Ureter (tissue), 1 donor: ENCODE data around the gene NODAL. TPM values are rescaled to one million over a fixed set of nuclear protein-coding genes. Genes with fewer than 3 reads are reported as not detected.

Experiments
- DNase-seq: peaks from one replicate; pipeline ENCODE4 v3.0.0-alpha.2; 2020; ENCODE audit warnings: low spot score
- total RNA-seq: library from RNA; stranded (reverse); gene quantifications from one replicate; pipeline ENCODE4 v1.2.4, GENCODE V29; 2023
- donor health status: DM: yes; HTN: yes; CAD: no.

Gene NODAL
- total RNA-seq, 1 donor from 2014 or later: not detected

- DNase-seq: peak; percentile 70
Measured at GRCh38 chr10:70462349-70462984, 21.0 kb upstream of the NODAL start.

- DNase-seq: no peak
Measured at GRCh38 chr10:70461397-70462348, 20.2 kb upstream of the NODAL start.

DNA sequence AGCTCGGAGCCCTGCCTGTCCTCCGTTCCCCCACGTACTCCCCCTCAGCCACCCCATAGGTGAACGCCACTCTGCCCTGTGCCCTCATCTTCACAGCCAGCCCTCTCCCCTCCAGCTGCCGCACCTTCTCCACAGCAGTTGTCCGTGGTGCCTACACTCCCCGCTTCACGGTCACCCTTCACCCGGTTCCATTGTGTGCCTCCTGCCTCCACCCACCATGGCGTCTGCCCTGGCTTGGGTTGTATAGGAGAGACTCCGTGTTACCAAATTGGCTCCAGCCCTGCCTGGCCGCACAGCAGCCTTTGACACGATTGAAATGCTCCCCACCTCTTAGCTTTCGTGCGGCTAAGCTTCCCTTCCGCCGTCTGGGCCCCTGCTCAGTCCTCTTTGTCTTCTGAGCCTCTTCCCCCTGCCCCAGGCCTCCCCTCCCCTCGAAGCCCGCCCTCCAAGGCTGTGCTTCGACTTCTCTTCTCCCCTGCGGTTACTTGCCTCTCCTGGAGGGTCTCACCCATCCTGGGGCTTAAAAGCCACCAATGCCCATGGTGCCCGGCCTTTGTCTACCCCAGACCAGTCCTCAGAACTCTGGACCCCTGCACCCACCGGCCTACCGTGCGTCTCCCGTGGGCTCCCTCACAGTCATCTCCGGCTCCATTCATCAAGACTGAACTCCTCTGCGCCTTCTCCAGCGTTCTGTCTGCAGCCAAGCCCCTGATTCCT is 18.5 kb upstream of the NODAL start:
- no peak for DNase-seq

GRCh38 chr10:70459061-70459773 is 17.7 kb upstream of the NODAL start:
- DNase-seq: no peak

GRCh38 chr10:70458329-70459060 is 17.0 kb upstream of the NODAL start:
- DNase-seq: peak; percentile 75

GRCh38 chr10:70457759-70458305 is 16.4 kb upstream of the NODAL start:
- no peak for DNase-seq

DNA sequence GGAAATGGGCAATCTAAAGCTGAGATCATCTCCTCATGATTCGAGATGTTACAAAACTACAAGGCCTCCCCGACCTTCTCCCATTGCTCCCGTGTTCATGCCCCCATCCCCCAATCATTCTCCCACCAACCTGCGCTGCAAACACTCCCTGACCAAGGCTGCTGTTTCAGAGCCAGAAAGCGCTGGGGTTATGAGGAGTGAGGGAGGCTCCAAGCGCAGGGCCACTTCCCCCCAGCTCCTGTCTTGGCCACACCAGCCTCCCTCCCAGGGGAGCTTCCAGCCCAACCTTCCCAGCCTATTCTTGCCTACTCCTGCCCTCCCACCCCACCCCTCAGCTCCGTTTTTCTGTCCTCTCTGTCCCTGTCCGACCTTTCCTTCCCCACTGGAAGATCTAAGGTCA is 14.7 kb upstream of the NODAL start:
- DNase-seq: no peak

- DNase-seq: no peak
Measured at GRCh38 chr10:70455213-70455630, 13.7 kb upstream of the NODAL start.

DNA sequence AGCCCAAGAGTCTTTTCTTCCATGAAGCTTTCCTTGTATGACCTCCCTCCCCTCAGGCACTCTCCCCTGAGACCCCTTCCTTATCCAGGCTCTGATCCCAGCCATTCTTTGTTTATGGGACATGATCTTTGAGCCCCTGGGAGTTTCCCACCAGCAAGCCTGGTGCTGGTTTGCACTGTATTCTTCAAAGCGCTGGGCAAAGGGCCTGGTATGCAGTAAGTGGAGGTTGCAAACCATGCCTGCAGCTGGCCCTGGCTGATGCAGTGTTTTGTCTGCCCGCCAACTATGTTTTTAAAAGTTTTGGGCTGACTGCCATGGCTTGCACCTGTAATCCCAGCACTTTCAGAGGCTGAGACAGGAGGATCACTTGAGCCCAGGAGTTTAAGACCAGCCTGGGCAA is 6.8 kb upstream of the NODAL start:
- DNase-seq: no peak

DNA sequence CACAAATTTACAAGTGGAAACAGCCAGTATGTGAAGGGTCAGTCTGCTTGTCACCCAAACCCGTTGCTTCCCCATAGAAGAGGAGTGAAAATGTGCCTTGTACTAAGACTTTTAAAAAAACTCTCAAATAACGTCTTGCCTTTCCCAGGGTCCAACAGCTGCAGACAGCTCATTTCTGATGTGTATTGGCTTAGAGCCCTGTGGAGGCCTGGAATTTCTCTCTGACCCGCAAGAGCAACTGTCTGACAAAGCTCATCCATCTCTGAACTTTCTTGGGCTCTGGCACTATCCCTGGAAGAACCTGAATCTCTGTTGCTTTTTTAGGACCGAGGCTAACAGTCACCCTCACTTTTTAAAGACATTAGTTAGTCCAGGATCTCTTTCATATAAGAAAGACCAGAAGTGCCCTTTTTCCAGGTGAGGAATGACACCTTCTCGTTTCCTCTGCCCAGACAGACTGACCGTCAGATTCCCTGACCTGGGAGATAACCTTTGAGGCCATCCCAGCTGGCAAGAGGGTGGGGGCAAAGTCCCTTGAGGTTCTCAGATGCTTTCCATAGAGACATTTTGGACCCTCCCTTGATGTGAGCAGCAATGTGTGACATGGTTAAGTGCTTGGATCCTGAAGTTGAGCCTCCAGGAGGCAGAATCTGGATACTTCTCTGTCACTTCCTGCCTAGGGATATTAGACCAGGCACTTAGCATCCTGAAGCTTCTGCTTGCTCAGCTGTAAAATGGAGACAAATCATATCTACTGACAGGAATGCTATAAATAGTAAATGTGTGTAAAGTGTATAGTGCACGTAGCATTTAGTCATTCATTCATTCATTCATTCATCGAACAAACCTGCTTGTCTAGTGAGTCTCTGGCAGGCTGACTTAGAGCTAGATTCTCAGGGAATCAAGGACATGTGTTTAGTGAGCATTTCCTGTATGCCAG is 4.5 kb upstream of the NODAL start:
- DNase-seq: no peak

- no peak for DNase-seq
Measured at GRCh38 chr10:70444744-70445143, 3.3 kb upstream of the NODAL start.

DNA sequence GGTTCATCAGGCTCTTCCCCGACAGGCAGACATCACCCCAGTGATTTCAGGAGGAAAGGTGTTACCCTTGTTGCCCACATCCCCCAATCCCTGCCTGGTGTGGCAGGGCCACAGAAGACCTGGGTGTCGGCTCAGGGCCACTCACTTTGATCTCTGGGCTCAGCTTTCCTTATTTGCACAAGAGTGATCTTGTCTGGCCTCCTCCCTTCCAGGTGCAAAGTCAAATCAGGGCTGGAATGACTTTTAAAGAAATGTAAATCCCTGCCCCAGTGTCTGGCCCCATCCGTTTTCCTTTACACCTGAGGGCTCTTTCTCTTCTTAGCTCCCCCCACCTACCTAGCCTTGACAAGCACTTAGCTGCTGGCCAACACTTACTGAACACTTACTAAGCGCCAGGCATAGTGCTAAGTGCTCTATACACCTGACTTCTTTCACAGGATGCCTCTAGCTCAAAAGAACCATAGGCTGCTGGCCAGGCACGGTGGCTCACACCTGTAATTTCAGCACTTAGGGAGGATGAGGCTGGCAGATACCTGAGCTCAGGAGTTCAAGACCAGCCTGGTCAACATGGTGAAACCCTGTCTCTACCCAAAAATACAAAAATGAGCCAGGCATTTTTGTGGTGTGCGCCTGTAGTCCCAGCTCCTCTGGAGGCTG is 979 bp upstream of the NODAL start:
- DNase-seq: no peak

- no peak for DNase-seq
Measured at GRCh38 chr10:70441895-70442309, 421 bp upstream of the NODAL start.

DNA sequence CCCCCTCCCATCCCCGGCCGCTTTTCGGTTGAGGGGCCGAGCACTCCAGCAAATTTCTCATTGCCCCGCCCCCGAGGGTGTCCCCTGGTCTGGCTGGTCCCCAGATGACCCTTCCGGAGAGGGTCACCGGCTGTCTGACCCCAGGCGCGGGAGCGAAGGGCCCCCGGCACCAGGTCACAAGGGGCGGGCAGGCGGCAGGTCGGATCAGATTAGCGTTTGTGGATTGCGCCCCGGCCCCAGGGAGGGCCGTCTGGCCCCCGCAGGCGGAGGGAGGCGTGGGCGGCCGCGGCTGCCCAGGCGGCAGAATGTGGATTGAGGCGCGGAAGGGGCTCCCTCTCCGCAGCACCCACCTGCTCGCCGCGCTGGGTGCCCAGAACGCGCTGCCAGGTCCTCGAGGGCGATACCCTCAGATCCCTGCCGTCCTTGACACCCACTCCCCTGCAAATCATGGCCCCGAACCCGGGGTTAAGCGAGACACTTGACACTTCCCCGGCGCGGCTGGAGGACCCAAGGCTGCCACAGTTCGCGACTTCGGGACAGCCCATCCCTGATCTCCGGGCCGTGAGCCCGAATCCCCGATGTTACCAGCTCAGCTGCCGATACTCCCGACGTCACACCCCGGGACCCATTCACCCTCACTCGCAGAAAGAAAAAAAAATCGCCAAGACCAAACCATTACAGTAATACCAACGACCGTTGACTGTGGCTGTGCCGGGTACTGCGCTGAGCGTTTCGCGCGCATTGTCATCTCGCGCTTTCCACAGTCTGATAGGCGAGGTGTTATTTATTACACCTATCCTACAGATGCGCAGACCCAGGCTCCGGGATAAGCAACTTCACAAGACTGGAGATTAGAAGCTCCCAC is 953 bp downstream of the NODAL start:
- DNase-seq: no peak

GRCh38 chr10:70437721-70438120 is 3.8 kb downstream of the NODAL start:
- DNase-seq: no peak

DNA sequence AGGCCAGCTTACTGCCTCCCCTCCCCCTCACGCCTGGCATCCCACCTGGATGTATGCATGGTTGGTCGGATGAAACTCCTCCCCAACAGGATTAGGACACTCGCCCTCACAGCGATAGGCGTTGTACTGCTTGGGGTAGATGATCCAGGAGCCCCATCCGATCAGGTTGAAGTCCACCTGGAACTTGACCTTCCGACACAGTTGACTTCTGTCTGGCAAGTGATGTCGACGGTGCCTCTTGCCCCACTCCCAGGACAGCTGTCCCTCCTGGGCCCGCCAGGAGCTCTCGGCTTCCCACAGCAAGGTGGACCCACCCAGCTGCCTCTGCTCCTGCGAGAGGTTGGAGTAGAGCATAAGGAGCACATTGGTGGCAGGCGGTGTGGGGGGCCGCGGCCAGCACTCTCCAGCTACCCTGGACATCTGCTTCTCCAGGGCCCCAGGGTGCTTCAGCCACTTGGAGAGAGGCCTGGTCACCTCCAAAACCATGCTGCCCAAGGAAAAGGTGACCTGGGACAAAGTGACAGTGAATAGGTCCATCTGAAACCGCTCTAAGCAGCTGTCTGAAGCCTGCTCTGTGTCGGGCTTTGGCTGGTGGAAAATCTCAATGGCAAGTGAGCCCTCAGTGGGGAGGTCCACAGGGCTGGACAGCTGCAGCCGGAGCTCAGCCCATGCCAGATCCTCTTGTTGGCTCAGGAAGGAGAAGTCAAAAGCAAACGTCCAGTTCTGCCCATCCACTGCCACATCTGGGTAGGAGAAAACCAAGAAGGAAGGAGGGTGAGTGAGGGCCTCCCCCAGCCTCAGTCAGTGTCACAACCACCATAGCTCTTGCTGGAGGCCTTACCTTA is 6.0 kb downstream of the NODAL start:
- no peak for DNase-seq
